ENCODE results near the gene BCL7A.

The BCL7A gene

GRCh38 chr12:122085591-122085990 lies 63.9 kb downstream of the BCL7A start:
- no peak overlapping the region for H3K4me3 ChIP-seq (ENCODE audit: low read depth, low read length)
- no peak for TF ChIP-seq CTCF (IDR thresholded peaks at IDR 0.05; ENCODE audit: control insufficient read depth, extremely low read depth, insufficient read depth)
- no peak for DNase-seq (ENCODE audit: low read depth)

- no peak for DNase-seq (ENCODE audit: low read depth)
- no peak for TF ChIP-seq CTCF (IDR thresholded peaks at IDR 0.05; ENCODE audit: control insufficient read depth, extremely low read depth, insufficient read depth)
- no peak overlapping the region for H3K4me3 ChIP-seq (ENCODE audit: low read depth, low read length)
These were observed 64.4 kb downstream of the BCL7A start for GRCh38 chr12:122086116-122086515.

GRCh38 chr12:122086641-122087285 lies 65.1 kb downstream of the BCL7A start:
- TF ChIP-seq CTCF (IDR thresholded peaks at IDR 0.05; ENCODE audit: control insufficient read depth, extremely low read depth, insufficient read depth) = no peak
- no peak overlapping the region for H3K4me3 ChIP-seq (ENCODE audit: low read depth, low read length)
- DNase-seq (ENCODE audit: low read depth) = no peak

GRCh38 chr12:122087431-122088178 lies 65.9 kb downstream of the BCL7A start:
- H3K4me3 ChIP-seq (ENCODE audit: low read depth, low read length) = no peak overlapping the region
- TF ChIP-seq CTCF (IDR thresholded peaks at IDR 0.05; ENCODE audit: control insufficient read depth, extremely low read depth, insufficient read depth) = no peak
- no peak for DNase-seq (ENCODE audit: low read depth)

GRCh38 chr12:122088179-122088810 lies 66.6 kb downstream of the BCL7A start:
- H3K4me3 ChIP-seq (ENCODE audit: low read depth, low read length) = no peak overlapping the region
- no peak for TF ChIP-seq CTCF (IDR thresholded peaks at IDR 0.05; ENCODE audit: control insufficient read depth, extremely low read depth, insufficient read depth)
- DNase-seq (ENCODE audit: low read depth) = no peak

GRCh38 chr12:122089077-122089476 lies 67.4 kb downstream of the BCL7A start:
- TF ChIP-seq CTCF (IDR thresholded peaks at IDR 0.05; ENCODE audit: control insufficient read depth, extremely low read depth, insufficient read depth) = no peak
- DNase-seq (ENCODE audit: low read depth) = no peak
- no peak overlapping the region for H3K4me3 ChIP-seq (ENCODE audit: low read depth, low read length)
